ENCODE data around the gene PDXK.
"Not testable (repeated sequence)": the region's sequence is repeated elsewhere in the genome, so short reads cannot be mapped to it uniquely, and the experiment has no call there.

The PDXK gene

GRCh38 chr21:43718872-43719747, at the start of gene PDXK:
PDXK (plus strand) TSS chr21:43719129; CDS start chr21:43719295, 166 bp downstream.
- DNase-seq: peak; percentile 90

- DNase-seq: no peak
Observed at GRCh38 chr21:43669828-43670605, 48.9 kb upstream of the PDXK start.

DNA sequence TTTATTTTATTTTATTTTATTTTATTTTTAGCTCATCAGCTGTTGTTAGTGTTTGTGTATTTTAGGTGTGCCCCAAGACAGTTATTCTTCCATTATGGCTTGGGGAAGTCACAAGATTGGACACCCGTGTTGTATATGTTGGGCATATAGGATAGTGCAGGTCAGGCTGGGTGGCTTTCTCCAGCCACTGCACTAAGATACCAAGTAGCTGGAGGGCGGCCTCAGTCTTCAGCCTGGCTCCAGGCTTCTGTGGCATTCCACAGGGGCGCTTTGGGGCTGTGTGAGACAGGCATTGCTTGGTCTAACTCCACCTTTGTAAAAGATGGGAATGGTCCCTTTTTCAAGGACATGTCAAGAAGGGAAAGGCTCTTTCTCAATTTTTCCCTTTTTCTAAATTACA, 43.1 kb upstream of the PDXK start:
- DNase-seq: no peak

DNA sequence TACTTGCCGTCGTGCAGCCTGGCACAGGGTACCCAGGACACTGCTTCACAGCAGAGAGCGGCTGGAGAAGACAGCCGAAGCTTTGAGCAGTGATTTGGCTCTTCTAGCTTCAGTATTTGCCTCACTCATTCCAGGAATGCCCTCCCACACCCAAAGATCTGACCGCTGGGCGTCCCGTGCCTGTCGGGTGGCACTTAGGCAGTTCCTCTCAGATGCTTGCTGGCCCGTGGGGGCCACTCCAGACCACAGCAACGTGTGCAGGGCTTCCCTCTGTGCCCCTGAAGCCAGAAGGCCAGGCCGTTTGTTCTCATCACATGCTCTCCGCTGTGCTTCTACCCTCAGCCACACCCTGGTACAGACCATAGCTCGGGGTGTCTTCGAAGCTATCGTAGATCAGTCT, 42.5 kb upstream of the PDXK start:
- DNase-seq: no peak

- DNase-seq: no peak
Observed at GRCh38 chr21:43679951-43680350, 39.0 kb upstream of the PDXK start.

GRCh38 chr21:43680421-43680820, 38.5 kb upstream of the PDXK start:
- not testable (repeated sequence) for DNase-seq

GRCh38 chr21:43681650-43682049, 37.3 kb upstream of the PDXK start:
- no peak for DNase-seq

- DNase-seq: peak; percentile 23
Observed at GRCh38 chr21:43684424-43684823, 34.5 kb upstream of the PDXK start.

- no peak for DNase-seq
Observed at GRCh38 chr21:43686811-43687565, 31.9 kb upstream of the PDXK start.

- DNase-seq: no peak
Observed at GRCh38 chr21:43687566-43688399, 31.1 kb upstream of the PDXK start.

DNA sequence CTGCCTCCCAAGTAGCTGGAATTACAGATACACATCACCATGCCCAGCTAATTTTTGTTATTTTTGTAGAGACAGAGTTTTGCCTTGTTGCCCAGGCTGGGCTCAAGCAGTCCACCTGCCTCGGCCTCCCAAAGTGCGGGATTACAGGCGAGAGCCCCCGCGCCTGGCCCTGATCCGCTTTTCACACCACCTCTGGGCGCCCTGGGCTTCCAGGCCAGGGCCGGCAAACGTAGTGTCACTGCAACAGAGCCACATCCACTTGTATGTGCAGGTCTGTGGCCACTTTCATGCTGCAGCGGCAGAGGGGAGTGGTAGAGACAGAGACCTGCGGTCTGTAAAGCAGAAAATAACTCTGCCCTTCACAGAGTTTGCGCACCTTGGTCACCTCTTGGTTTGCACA, 30.0 kb upstream of the PDXK start:
- DNase-seq: no peak

DNA sequence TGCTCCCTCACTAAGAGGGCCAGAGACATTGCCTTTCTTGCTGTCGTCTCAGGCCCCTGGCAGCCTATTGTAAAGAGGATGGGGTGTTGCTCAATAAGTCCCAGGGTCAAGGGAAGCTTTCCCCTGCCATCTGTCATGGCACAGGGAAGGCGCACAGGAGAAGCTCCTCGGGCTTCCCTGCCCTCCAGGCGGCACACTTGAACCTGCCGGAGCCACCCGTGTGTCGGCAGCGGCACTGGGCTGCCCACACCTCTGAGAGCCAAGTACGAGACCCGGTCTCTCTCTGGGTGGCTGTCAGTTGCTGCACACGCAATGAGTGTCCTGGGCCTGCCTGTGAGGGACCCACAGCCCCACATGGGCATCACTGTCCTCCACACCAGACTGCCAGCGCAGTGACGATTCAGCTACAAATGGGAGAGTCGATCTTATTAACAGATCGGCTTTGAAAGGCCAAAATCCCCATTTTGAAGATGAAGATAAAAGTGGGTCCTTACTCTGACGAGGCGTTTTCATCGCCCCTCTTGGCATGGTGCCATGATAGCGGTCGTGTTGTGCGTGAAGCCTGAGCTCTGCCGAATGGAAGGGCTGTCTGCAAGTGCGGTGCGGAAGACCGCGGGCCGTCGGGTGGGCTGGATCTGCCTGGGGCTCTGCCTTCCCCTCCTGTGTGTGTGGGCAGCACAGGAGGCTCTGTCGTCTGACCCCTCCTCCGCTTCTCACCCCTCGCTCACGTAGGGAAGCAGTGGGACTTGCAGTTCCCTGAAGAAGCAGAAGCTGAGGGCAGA, 29.2 kb upstream of the PDXK start:
- no peak for DNase-seq

DNA sequence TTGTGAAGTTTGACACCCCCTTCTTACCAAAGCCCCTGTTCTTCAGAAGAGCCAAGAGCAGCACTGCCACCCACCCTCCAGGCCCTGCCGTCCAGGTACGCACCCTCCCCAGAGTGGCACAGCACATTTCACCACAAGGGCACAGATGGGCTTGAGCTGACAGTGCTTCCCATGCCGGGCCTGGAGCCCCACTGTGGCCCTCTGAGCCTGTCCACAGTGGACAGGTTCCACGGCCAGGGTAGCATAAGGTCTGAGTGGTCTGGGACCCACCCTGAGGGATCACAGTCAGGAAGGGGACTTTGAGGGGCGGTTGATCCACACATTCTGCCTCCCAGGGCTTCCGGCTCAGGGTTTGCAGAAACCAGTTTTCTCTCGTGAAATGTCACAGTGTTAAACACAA, 28.6 kb upstream of the PDXK start:
- DNase-seq: no peak

- DNase-seq: no peak
Observed at GRCh38 chr21:43691086-43691795, 27.7 kb upstream of the PDXK start.

GRCh38 chr21:43691801-43692200, 27.1 kb upstream of the PDXK start:
- no peak for DNase-seq

- no peak for DNase-seq
Observed at GRCh38 chr21:43692949-43693348, 26.0 kb upstream of the PDXK start.

DNA sequence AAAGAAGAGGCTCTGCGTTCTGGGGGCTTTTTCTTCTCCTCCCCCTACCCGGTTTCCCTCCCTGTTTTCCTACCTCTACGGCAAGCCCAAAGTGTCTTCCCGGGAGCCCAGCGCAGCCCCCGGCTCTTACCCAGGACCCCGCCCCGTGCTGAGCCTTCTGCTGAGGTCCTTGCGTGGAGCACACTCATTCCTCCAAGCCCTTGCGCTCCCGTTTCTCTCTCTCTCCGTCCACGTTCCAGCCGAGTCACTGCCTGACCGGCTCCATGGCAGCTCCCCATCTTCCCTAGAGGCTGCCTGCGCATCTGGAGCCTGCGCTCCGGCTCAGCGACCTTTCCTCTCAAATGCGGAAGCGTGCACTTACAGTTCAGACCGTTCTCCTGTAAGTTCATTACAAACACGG, 24.9 kb upstream of the PDXK start:
- no peak for DNase-seq

DNA sequence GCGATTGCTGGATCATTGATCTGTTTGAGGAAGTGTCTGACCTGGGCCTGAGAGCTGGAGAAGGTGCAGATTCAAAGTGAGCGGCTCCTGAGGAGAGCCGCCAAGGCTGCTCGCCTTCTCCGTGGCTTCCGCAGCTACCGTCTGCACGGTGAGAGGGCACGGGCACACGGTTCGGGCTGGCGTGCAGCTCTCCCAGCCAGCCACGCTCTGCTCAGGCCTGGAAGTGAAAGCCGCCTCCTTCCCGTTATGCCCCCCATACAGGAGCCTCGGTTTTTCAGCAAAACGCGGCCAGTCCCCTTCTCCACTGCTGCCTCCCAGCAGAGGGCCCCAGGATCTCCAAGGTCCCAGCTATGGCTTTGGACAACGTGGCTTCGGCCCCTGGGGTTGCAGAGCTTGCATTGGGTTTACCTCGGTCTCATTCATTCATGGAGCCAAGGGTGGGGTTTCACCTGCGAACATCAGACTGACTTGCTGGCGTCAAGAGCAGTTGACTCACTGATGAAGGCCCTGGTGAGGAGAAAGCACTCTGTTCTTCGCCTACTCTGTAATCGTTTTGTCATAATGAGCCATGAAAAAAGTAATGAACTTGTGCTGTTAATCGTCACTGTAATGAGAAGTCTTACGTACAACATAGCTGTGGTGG, 24.4 kb upstream of the PDXK start:
- DNase-seq: no peak

DNA sequence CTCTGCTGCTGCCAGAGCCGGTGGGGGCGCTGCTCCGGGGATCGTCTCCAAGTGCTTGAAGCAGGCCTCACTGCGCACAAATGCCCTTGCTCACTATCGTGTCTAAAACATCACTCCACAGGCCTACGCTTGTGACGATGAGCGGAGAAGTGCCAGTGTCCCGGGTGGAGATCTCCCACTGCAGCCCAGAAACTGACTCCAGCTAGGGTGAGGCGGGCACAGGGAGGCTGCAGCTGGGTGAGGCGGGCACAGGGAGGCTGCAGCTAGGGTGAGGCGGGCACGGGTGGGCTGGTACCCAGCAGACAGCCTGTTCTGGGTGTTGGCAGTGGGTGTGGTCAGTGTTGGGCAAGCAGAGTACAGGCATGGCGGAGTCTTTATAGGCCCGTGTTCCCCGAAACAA, 22.7 kb upstream of the PDXK start:
- no peak for DNase-seq

All from activated CD4-positive, alpha-beta T cell treated with anti-CD3 and anti-CD28 coated beads, Interleukin-2, Interleukin-6, amounts not matched to agents 100 ng/mL and 50 ng/mL, durations not matched to agents 16 hours and 8 hours (primary cell).